Measurements from ENCODE around the gene ATN1.

ATN1 gene

GRCh38 chr12:6959805-6960592 lies 32.2 kb downstream of the ATN1 start:
- DNase-seq: no peak

- DNase-seq: no peak
These were observed 33.0 kb downstream of the ATN1 start for GRCh38 chr12:6960593-6961277.

GRCh38 chr12:6961278-6961694 lies 33.5 kb downstream of the ATN1 start:
- DNase-seq: no peak

- no peak for DNase-seq
These were observed 34.0 kb downstream of the ATN1 start for GRCh38 chr12:6961695-6962284.

- DNase-seq: no peak
These were observed 34.7 kb downstream of the ATN1 start for GRCh38 chr12:6962285-6963015.

GRCh38 chr12:6963016-6963731 lies 35.4 kb downstream of the ATN1 start:
- DNase-seq: no peak

- no peak for DNase-seq
These were observed 36.1 kb downstream of the ATN1 start for GRCh38 chr12:6963791-6964413.

- DNase-seq: no peak
These were observed 36.9 kb downstream of the ATN1 start for GRCh38 chr12:6964605-6965025.

- peak; percentile 43 for DNase-seq
These were observed 37.4 kb downstream of the ATN1 start for GRCh38 chr12:6965026-6965661.

- no peak for DNase-seq
These were observed 38.0 kb downstream of the ATN1 start for GRCh38 chr12:6965714-6966113.

GRCh38 chr12:6966351-6966750 lies 38.6 kb downstream of the ATN1 start:
- DNase-seq: no peak

- no peak for DNase-seq
These were observed 39.9 kb downstream of the ATN1 start for GRCh38 chr12:6967651-6968100.

GRCh38 chr12:6968426-6968825 lies 40.7 kb downstream of the ATN1 start:
- no peak for DNase-seq

- DNase-seq: no peak
These were observed 42.4 kb downstream of the ATN1 start for GRCh38 chr12:6970096-6970527.

GRCh38 chr12:6974180-6974579 lies 46.4 kb downstream of the ATN1 start:
- DNase-seq: no peak

- DNase-seq: no peak
These were observed 47.7 kb downstream of the ATN1 start for GRCh38 chr12:6975297-6976032.

- DNase-seq: no peak
These were observed 49.9 kb downstream of the ATN1 start for GRCh38 chr12:6977653-6978052.

- DNase-seq: no peak
These were observed 50.4 kb downstream of the ATN1 start for GRCh38 chr12:6978188-6978587.

GRCh38 chr12:6978611-6979011 lies 50.9 kb downstream of the ATN1 start:
- DNase-seq: no peak

GRCh38 chr12:6979021-6979420 lies 51.3 kb downstream of the ATN1 start:
- no peak for DNase-seq

GRCh38 chr12:6979453-6979852 lies 51.7 kb downstream of the ATN1 start:
- DNase-seq: no peak

Measured in NCI-H446 treated with DMSO at 0.1 percent for 48 hours (cell line).